Stimulated activated naive CD4-positive, alpha-beta T cell treated with Interleukin-2 at 50 U/mL for 16 hours (primary cell): ENCODE measurements around the gene DPP3.
A peak's percentile ranks its signal among the peaks of the same experiment; 100 is the strongest.

ENCODE experiments used
- DNase-seq: peaks from one replicate; lab custom pipeline; 2025; lab: John Stamatoyannopoulos, UW

The DPP3 gene

GRCh38 chr11:66464916-66465315 is 15.3 kb upstream of the DPP3 start:
- no peak for DNase-seq

GRCh38 chr11:66465373-66466224 is 14.6 kb upstream of the DPP3 start:
- no peak for DNase-seq

GRCh38 chr11:66466225-66467033 is 13.8 kb upstream of the DPP3 start, which contains the start of gene PELI3:
Gene PELI3, plus strand, starts transcription at chr11:66466905. Its CDS starts 1,224 bp downstream, at chr11:66468129.
- DNase-seq, result peak; percentile 89

GRCh38 chr11:66467034-66467659 is 13.1 kb upstream of the DPP3 start:
- DNase-seq, result peak; percentile 64

GRCh38 chr11:66467756-66468155 is 12.5 kb upstream of the DPP3 start:
- DNase-seq, result no peak

GRCh38 chr11:66468691-66469090 is 11.5 kb upstream of the DPP3 start:
- no peak for DNase-seq

- DNase-seq, result no peak
These were observed 10.8 kb upstream of the DPP3 start for GRCh38 chr11:66469441-66469840.

GRCh38 chr11:66470015-66470414 is 10.2 kb upstream of the DPP3 start:
- no peak for DNase-seq

GRCh38 chr11:66471142-66471541 is 9.1 kb upstream of the DPP3 start:
- no peak for DNase-seq

- DNase-seq, result no peak
These were observed 8.2 kb upstream of the DPP3 start for GRCh38 chr11:66472054-66472453.

- DNase-seq, result no peak
These were observed 7.1 kb upstream of the DPP3 start for GRCh38 chr11:66473167-66473566.

GRCh38 chr11:66473608-66474515 is 6.4 kb upstream of the DPP3 start:
- DNase-seq, result no peak

- no peak for DNase-seq
These were observed 4.7 kb upstream of the DPP3 start for GRCh38 chr11:66475349-66476172.

GRCh38 chr11:66476173-66476840 is 3.9 kb upstream of the DPP3 start:
- DNase-seq, result no peak

- no peak for DNase-seq
These were observed 3.4 kb upstream of the DPP3 start for GRCh38 chr11:66476841-66477251.

- DNase-seq, result no peak
These were observed 2.7 kb upstream of the DPP3 start for GRCh38 chr11:66477263-66478201.

- no peak for DNase-seq
These were observed 1.4 kb upstream of the DPP3 start for GRCh38 chr11:66478729-66479393.

- DNase-seq, result no peak
These were observed 679 bp upstream of the DPP3 start for GRCh38 chr11:66479394-66480116.
